ENCODE results near the gene MMP15.
A peak's percentile ranks its signal among the peaks of the same experiment; 100 is the strongest.
"Not testable (repeated sequence)": the region's sequence is repeated elsewhere in the genome, so short reads cannot be mapped to it uniquely, and the experiment has no call there.

The MMP15 gene

DNA sequence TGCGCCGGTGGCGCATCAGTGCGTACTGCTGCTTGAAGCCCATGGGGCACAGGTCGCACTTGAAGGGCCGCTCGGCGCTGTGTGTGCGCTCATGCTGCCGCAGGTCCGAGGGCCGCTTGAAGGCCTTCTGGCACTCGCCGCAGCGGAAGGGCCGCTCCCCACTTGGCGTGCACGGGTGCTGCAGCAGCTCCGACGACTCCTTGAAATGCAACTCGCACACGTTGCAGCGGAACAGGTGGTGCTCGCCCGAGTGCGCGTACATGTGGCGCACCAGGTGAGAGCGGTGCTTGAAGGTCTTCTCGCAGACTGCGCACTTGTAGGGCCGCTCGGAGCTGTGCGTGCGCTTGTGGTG is 28.4 kb upstream of the MMP15 start:
- no peak for DNase-seq

DNA sequence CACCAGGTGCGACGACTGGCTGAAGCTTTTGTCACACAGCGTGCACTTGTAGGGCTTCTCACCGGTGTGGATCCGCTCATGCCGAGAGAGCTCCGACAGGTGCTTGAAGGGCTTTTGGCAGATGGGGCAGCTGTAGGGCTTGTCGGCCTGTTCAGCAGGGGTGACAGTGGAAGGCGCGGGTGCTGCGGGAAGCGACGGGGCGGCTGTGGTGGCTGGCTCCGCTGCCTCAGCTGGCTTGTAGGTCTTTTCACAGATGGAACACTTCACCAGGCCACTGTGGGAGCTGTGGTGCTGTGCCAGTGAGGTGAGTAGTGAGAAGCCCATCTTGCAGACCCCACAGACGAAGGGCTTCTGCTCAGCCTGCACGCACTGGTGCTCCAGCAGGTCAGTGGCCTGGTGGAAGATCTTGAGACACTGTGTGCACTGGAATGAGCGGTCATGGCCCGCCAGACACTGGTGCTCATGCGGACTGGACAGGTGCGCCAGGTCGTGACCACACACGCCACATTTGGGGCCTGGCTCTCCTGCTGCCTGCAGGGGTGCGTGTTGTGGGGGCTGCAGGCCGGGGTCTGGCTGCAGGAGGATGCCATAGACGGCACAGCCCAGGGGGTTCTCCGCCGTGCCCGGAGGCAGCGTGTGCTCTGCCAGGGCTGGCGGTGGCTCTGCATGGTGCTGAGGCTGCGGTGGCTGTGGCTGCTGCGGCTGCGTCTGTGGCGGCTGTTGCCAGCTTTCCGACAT is 27.9 kb upstream of the MMP15 start:
- DNase-seq, result no peak

DNA sequence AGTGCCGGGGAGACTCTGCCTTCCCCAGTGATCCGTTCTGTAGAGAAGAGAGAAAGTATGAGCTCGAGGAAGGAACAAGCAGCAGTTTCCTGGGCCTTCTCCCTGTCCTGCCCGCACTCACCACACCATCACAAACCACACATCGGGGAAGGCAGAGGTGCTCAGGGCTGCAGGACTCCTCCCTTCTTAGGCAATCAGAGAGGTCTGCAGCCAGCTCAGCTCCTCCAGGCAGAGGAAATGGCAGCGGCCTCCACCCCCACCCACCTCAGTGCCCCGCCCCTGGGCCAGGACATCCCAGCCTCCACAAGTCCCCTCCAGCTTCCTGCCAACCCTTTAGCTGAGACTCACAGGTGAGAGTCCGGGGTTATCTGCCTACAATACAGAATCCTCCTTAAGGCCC is 27.1 kb upstream of the MMP15 start:
- DNase-seq, result peak; percentile 52 to 74

DNA sequence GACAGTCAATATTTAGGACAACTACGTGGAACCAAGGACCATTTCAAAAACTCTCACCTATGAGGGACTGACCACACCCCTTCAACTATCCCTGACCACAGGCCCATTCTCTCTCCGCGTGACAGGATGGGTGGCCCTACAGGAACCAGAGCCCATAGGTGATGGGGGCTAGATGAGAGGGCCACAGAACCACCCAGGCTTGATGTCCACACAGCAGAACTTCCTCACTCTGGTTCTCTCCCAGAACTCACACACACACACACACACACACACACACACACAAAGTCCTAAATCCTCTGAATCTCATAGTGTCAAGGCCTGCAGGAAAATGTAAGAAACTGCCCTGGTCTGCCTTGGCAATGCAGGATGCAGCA is 26.6 kb upstream of the MMP15 start:
- no peak for DNase-seq

DNA sequence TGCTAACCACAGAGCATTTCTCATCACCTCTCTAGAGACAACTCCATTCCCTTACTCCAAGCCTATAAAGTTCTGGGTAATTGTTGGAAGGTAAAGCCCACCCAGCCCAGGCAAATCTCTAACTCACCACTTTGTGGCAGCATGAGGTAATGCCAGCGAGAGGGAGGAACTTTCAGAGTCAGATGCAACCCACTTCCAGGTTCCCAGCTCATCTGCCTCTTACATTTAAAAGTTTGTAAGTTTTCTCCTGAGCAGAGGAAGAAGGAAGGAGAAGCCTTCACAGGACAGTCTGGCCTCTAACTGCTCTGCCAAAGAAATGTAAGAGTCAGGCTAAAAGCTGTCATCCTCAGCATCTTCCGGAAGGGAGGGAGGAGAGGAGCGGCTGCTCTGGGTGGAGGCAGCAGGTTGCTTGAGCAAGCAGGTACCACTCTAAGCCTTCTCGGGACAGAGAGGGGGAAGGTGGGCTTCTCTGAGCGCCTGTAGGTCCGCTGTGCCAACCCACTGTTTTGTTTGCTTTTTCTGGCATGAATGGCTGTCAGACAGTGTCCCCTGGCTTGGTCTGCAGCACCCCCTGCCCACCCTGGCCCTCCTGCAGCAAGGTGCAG is 26.1 kb upstream of the MMP15 start:
- peak; percentile 31 to 46 for DNase-seq

GRCh38 chr16:57999971-58000705 is 25.4 kb upstream of the MMP15 start, which contains the start of gene ZNF319:
ZNF319 (minus strand) TSS chr16:58000672; CDS start chr16:57998265, 2,407 bp downstream.
- DNase-seq, result no peak

DNA sequence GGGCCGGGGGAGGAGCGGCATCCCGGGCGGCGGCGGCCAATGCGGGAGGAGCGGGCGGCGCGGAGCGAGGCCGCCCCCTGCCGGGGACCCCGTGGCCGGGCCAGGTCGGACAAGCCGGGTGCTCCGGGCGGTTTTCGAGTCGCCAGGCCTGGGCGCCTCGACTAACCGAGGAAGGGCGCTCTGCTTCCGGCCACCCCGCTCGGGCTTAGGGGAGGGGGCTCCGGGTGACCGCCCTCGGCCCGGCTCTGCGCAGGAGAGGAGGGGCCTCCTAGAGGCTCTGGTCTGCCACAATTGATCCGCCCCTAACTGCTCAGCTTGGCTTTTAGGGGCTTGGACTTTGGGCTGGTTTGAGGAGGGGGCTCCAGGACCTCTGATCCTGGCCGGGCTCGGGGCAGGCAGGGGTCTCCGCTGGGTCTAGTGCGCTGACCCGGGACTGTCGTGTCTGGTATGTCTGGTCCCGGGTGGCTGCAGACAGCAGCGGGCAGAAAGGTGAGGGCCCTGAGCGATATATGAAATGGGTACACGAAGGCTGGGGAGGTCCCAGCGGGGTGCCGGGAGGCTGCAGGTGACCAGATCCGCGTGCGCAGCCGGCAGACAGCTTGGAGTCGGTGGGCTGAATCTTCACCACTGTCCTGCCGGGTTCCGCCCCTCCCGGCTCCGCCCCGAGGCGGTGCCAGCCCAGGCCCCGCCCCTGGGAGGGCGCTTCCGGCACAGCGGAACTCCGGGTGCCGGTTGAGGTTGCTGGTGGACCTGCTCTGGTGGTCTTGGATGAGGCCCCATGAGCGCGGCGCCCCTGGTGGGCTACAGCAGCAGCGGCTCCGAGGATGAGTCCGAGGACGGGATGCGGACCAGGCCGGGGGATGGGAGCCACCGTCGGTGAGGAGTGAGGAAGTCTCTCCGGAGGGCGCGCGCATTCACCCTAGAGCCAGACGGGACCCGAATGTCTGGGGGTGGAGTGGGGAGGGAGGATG is 24.6 kb upstream of the MMP15 start, which contains the start of gene USB1:
TSS of gene USB1 (plus strand) at position 702 of the 971 bp plus-strand sequence. CDS start at position 779, 77 bp downstream.
- DNase-seq, result peak; percentile 84 to 87

GRCh38 chr16:58001781-58002415 is 23.7 kb upstream of the MMP15 start:
- no peak for DNase-seq

GRCh38 chr16:58002416-58002800 is 23.1 kb upstream of the MMP15 start:
- no peak for DNase-seq

DNA sequence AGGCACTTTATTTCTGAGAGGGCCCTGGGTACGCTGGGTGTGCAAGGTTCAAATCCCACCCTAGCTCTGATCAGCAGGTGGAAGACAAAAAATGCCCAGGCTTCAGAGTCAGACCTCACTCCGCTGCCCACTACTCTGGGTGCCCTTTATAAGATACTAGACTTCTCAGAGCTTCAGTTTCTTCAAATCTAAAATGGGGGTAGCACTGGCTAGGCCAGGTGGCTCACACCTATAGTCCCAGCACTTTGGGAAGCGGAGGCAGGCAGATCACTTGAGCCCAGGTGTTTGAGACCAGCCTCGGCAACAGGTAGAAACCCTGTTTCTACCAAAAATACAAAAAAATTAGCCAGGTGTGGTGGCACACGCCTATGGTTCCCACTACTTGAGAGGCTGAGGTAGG is 22.6 kb upstream of the MMP15 start:
- no peak for DNase-seq

DNA sequence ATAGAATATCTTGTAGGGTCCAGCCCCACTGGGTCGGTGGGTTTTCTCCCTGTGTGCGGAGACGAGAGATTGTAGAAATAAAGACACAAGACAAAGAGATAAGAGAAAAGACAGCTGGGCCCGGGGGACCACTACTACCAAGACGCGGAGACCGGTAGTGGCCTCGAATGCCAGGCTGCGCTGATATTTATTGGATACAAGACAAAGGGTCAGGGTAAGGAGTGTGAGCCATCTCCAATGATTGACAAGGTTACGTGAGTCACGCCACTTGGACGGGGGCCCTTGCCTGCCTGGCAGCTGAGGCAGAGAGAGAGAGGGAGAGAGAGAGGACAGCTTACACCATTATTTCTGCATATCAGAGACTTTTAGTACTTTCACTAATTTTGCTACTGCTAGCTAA is 20.8 kb upstream of the MMP15 start:
- not testable (repeated sequence) for DNase-seq

- DNase-seq, result no peak
Measured at GRCh38 chr16:58009856-58010416, 15.6 kb upstream of the MMP15 start.

GRCh38 chr16:58010886-58011285 is 14.7 kb upstream of the MMP15 start:
- DNase-seq, result no peak

DNA sequence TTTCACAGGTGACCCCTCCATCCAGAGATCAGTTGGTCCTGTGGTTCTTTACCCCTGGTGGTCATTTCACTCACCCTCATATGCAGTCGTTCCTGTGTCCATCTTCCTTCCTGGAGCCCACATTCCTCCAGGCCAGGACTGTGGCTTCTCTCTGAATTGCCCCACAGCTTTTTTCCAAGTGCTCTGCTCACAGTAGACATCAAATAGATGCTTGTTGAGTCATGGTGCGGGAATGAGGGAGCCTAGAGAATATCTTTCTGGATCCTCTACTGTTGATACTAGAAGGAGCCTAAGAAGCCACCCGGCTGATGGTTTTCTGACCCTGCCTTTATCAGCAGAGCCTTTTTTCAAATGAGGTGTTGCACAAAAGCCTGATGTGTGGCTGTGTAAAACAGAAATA is 13.9 kb upstream of the MMP15 start:
- DNase-seq, result no peak

GRCh38 chr16:58012481-58012880 is 13.1 kb upstream of the MMP15 start:
- DNase-seq, result no peak

- no peak for DNase-seq
Measured at GRCh38 chr16:58013201-58013956, 12.2 kb upstream of the MMP15 start.

DNA sequence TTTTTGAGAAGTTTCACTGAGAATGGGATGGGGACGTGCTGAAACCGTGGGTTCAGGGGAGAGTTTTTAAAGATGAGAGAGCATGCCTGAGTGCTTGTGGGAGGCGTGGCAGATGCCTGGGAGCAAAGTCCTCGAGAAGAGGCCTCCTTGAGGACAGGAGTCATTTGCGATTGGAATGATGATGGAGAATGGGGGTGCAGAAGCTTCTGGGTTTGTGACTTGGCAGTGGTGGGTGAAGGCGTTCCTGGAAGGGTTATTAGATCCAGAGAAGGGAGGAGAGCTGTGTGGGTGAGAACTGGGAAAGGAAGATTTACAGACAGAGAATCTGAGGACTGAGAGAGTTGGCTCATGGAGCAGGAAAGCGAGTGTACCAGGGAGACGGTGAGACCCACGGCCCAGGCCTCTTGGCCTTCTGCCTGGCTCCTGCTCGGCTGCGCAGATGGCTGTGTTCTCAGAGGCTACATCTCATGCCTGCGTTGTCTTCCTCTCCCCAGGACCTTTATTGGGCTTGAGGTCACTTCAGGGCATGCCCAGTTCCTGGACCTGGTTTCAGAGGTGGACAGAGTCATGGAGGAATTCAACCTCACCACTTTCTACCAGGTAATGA is 8.6 kb upstream of the MMP15 start:
- DNase-seq, result no peak

DNA sequence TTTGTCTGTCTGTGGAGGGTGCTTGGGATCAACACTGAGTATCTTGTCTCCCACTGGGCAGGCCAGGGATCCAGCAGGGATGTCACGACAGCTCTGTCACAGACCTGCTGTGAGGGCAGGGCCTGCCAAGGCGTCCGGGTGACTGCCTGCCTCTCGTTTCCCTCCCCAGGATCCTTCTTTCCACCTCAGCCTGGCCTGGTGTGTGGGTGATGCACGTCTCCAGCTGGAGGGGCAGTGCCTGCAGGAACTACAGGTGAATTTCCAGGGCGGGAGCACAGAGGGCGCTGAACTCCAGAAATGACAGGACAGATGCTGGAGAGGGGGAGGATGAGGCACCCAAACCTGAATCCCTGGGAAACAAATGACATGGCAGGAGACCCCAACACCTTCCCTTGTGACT is 6.8 kb upstream of the MMP15 start:
- no peak for DNase-seq

DNA sequence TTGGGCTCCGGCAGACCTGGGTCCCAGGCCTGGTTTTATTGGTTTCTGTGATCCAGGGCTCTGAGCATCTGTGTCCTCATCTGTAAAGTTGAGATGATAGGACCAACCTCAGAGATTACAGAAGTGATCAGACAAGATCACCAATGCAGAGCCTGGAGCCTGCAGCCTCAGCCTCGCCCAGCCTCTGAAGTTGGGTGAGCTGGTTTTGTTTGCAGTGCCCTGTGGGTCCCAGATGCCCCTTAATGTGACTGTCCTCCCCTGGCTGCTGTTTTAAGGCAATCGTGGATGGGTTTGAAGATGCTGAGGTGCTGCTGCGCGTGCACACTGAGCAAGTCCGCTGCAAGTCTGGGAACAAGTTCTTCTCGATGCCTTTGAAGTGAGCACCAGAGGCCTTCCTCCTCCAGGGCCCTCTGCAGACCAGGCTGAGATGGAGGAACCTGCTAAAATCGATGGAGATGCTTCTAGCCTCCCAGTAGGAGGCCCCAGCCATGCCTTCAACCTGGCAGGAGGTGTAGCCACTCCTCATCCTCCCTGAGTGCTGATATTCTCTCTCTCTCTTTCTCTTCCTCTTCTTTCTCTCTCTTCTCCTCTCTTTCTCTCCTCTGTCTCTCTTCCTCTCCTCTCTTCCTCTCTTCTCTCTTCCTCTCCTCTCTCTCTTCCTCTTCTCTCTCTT is 5.6 kb upstream of the MMP15 start:
- DNase-seq, result no peak
